ENCODE data around the gene FPR1.

FPR1 gene

GRCh38 chr19:51719251-51719988 lies 32.3 kb downstream of the FPR1 start:
- no peak overlapping the region for H3K9ac ChIP-seq (ENCODE audit: low read length)
- no peaks in the 10 kb centered on the region for H3K9me3 ChIP-seq (ENCODE audit: insufficient read depth, low read length)
- no peak overlapping the region for H2AFZ ChIP-seq (ENCODE audit: low read depth, low read length, severe bottlenecking)
- no peaks in the 10 kb centered on the region for H3K36me3 ChIP-seq (ENCODE audit: low read length)
- H3F3A ChIP-seq (ENCODE audit: insufficient read depth) = no peaks in the 10 kb centered on the region
- H3K9me2 ChIP-seq (replicated peaks; ENCODE audit: insufficient read depth, low read length) = no peaks in the 10 kb centered on the region
- TF ChIP-seq CTCF (IDR thresholded peaks at IDR 0.05; ENCODE audit: insufficient read depth, low read length, poor library complexity, severe bottlenecking) (no peak), EZH2phosphoT487 (conservative IDR thresholded peaks at IDR 0.05; ENCODE audit: low read length) (no peak)
- H3K27me3 ChIP-seq (ENCODE audit: low read length) = no peaks in the 10 kb centered on the region
- no peak overlapping the region for H3K4me2 ChIP-seq (ENCODE audit: low read depth, low read length, poor library complexity, severe bottlenecking)
- no peaks in the 10 kb centered on the region for H3K79me2 ChIP-seq (ENCODE audit: insufficient read depth, low read length)
- no peaks in the 10 kb centered on the region for H4K20me1 ChIP-seq (ENCODE audit: low read depth, low read length)
- H3K27ac ChIP-seq (ENCODE audit: low read depth, low read length) = no peak overlapping the region
- no peak overlapping the region for H3K4me3 ChIP-seq (ENCODE audit: insufficient read depth, low read length, poor library complexity, severe bottlenecking)

- no peaks in the 10 kb centered on the region for H3K9me3 ChIP-seq (ENCODE audit: insufficient read depth, low read length)
- H3K27ac ChIP-seq (ENCODE audit: low read depth, low read length) = no peak overlapping the region
- no peaks in the 10 kb centered on the region for H4K20me1 ChIP-seq (ENCODE audit: low read depth, low read length)
- no peaks in the 10 kb centered on the region for H3K27me3 ChIP-seq (ENCODE audit: low read length)
- H2AFZ ChIP-seq (ENCODE audit: low read depth, low read length, severe bottlenecking) = no peak overlapping the region
- no peaks in the 10 kb centered on the region for H3F3A ChIP-seq (ENCODE audit: insufficient read depth)
- no peak overlapping the region for H3K9ac ChIP-seq (ENCODE audit: low read length)
- H3K9me2 ChIP-seq (replicated peaks; ENCODE audit: insufficient read depth, low read length) = no peaks in the 10 kb centered on the region
- H3K4me3 ChIP-seq (ENCODE audit: insufficient read depth, low read length, poor library complexity, severe bottlenecking) = no peak overlapping the region
- H3K4me2 ChIP-seq (ENCODE audit: low read depth, low read length, poor library complexity, severe bottlenecking) = no peak overlapping the region
- no peaks in the 10 kb centered on the region for H3K36me3 ChIP-seq (ENCODE audit: low read length)
- no peak for TF ChIP-seq EZH2phosphoT487 (conservative IDR thresholded peaks at IDR 0.05; ENCODE audit: low read length)
- no peak for TF ChIP-seq CTCF (IDR thresholded peaks at IDR 0.05; ENCODE audit: insufficient read depth, low read length, poor library complexity, severe bottlenecking)
- no peaks in the 10 kb centered on the region for H3K79me2 ChIP-seq (ENCODE audit: insufficient read depth, low read length)
Measured at GRCh38 chr19:51716925-51717324, 34.8 kb downstream of the FPR1 start.

DNA sequence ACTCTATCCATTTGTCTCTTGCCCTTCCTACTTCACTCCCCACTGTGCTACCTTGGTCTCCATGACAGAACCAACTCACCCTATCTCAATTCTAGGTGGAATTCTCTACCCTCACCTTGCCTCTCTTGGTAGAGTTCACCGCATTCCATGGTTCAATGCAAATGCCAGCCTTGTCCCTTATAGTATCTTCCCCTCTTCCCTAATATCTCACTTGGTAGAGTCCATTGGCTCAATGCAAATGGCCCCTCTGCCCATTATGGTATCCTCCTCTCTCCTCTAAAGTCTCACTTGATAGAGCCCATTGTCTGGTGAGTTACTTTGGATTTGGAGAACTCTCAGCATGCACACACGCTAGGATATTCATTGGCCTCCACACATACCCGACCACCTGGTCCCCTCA lies 35.8 kb downstream of the FPR1 start:
- Histone ChIP-seq H3K4me2 (ENCODE audit: low read depth, low read length, poor library complexity, severe bottlenecking) (no peak overlapping the region), H3K9me3 (ENCODE audit: insufficient read depth, low read length) (no peaks in the 10 kb centered on the region), H3K27ac (ENCODE audit: low read depth, low read length) (no peak overlapping the region), H4K20me1 (ENCODE audit: low read depth, low read length) (no peaks in the 10 kb centered on the region), H3K79me2 (ENCODE audit: insufficient read depth, low read length) (no peaks in the 10 kb centered on the region), H3K27me3 (ENCODE audit: low read length) (no peaks in the 10 kb centered on the region), H2AFZ (ENCODE audit: low read depth, low read length, severe bottlenecking) (no peak overlapping the region), H3F3A (ENCODE audit: insufficient read depth) (no peaks in the 10 kb centered on the region), H3K4me3 (ENCODE audit: insufficient read depth, low read length, poor library complexity, severe bottlenecking) (no peak overlapping the region), H3K9me2 (replicated peaks; ENCODE audit: insufficient read depth, low read length) (no peaks in the 10 kb centered on the region), H3K9ac (ENCODE audit: low read length) (no peak overlapping the region), H3K36me3 (ENCODE audit: low read length) (no peaks in the 10 kb centered on the region)
- TF ChIP-seq EZH2phosphoT487 (conservative IDR thresholded peaks at IDR 0.05; ENCODE audit: low read length) (no peak), CTCF (IDR thresholded peaks at IDR 0.05; ENCODE audit: insufficient read depth, low read length, poor library complexity, severe bottlenecking) (no peak)
